Neural cell (in vitro differentiated cells): ENCODE measurements around the gene CDC45.
A peak's percentile ranks its signal among the peaks of the same experiment; 100 is the strongest.

Experiments used
- EZH2 ChIP-seq: fragments of 200-600, 300-800 bp; shearing (Covaris generic), sonication (generic); IDR thresholded peaks from 2 replicates; pipeline ENCODE4 v1.6.1; 2014; ENCODE audit warnings: antibody characterized with exemption, low read length, borderline replicate concordance, mild to moderate bottlenecking; ENCODE audit not compliant: insufficient read depth, poor library complexity, severe bottlenecking
- MXI1 ChIP-seq: fragments of 450-650 bp; conservative IDR thresholded peaks from 2 replicates; pipeline ENCODE4 v1.6.1; 2014; ENCODE audit warnings: antibody characterized with exemption, mild to moderate bottlenecking; ENCODE audit not compliant: poor library complexity, severe bottlenecking
- POLR2AphosphoS5 ChIP-seq: IDR thresholded peaks from 2 replicates; pipeline ENCODE4 v1.6.1; 2012
- RAD21 ChIP-seq: fragments of 450-650 bp; conservative IDR thresholded peaks from 2 replicates; pipeline ENCODE4 v1.6.1; 2014; ENCODE audit warnings: antibody characterized with exemption, mild to moderate bottlenecking, moderate library complexity
- TF ChIP-seq, protein P1 (sequence below): fragments of 450-650 bp; IDR thresholded peaks from 2 replicates; pipeline ENCODE4 v1.5.1; 2014; ENCODE audit warnings: antibody characterized with exemption, mild to moderate bottlenecking, moderate library complexity; ENCODE audit not compliant: poor library complexity, severe bottlenecking

DNA sequence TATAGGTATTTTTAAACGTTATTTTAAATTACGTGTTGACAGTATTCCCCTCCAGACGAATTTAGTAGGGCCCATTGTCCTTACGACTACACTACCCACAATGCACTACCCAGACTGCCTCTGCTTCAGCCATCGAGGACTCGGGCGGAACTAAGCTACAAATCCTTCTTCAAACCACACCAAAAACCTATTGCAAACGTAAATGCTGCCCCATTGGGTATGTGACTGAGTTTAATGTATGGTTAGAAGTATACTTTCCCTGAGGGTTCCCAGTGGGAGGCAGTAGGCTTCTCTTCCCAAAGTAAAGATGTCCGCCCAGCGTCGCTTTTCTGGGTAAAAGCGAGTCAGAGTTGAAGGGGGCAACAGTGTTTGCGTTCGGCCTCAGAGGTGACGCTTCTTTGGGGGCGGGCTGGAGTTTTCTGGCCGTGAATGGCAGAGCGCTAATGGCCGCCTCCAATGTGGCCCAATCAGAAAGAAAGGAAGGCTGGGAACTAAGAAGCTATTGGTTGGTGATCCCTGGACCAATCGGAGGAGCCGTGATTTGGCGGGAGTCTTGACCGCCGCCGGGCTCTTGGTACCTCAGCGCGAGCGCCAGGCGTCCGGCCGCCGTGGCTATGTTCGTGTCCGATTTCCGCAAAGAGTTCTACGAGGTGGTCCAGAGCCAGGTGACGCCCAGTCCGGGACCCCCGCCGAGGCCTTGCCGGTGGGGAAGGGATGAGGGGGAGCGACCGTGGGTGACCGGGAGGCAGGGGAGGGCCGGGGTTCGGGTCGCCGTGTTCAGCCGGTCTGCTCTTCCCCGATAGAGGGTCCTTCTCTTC, at the start of gene CDC45:
- TF ChIP-seq POLR2AphosphoS5 (peak; percentile 25), RAD21 (no peak), MXI1 (peak; percentile 98), EZH2 (no peak)
- TF ChIP-seq, protein P1, sequence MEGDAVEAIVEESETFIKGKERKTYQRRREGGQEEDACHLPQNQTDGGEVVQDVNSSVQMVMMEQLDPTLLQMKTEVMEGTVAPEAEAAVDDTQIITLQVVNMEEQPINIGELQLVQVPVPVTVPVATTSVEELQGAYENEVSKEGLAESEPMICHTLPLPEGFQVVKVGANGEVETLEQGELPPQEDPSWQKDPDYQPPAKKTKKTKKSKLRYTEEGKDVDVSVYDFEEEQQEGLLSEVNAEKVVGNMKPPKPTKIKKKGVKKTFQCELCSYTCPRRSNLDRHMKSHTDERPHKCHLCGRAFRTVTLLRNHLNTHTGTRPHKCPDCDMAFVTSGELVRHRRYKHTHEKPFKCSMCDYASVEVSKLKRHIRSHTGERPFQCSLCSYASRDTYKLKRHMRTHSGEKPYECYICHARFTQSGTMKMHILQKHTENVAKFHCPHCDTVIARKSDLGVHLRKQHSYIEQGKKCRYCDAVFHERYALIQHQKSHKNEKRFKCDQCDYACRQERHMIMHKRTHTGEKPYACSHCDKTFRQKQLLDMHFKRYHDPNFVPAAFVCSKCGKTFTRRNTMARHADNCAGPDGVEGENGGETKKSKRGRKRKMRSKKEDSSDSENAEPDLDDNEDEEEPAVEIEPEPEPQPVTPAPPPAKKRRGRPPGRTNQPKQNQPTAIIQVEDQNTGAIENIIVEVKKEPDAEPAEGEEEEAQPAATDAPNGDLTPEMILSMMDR, result no peak
